OCI-LY1 (cell line): ENCODE measurements around the gene POLRMT.
"Not testable (repeated sequence)": the region's sequence is repeated elsewhere in the genome, so short reads cannot be mapped to it uniquely, and the experiment has no call there.

Experiments
- H2AFZ ChIP-seq: fragments of 200-600 bp; sonication (generic), shearing (Covaris generic); 2 replicates; pipeline ENCODE4 v1.6.0; 2014; ENCODE audit warnings: antibody characterized with exemption, mild to moderate bottlenecking, low read length
- H3F3A ChIP-seq: fragments of 200-600 bp; sonication (generic), shearing (Covaris generic); 2 replicates; pipeline ENCODE4 v1.6.0; 2014; ENCODE audit warnings: mild to moderate bottlenecking, antibody characterized with exemption, low read length, moderate library complexity; ENCODE audit not compliant: insufficient read depth
- H3K27ac ChIP-seq: fragments of 200-600 bp; sonication (generic); 2 replicates; pipeline ENCODE4 v1.5.1; 2014; ENCODE audit warnings: low read length, mixed run types, mild to moderate bottlenecking, low read depth; ENCODE audit not compliant: poor library complexity, severe bottlenecking
- H3K27me3 ChIP-seq: fragments of 200-600 bp; sonication (generic); 2 replicates; pipeline ENCODE4 v1.6.0; 2014; ENCODE audit warnings: antibody characterized with exemption, mild to moderate bottlenecking, low read length, moderate library complexity; ENCODE audit not compliant: insufficient read depth
- H3K36me3 ChIP-seq: fragments of 200-600 bp; sonication (generic); 2 replicates; pipeline ENCODE4 v1.6.1; 2014; ENCODE audit warnings: mild to moderate bottlenecking, antibody characterized with exemption, low read length, moderate library complexity, mixed read lengths; ENCODE audit not compliant: insufficient read depth
- H3K4me1 ChIP-seq: fragments of 200-600 bp; sonication (generic); 2 replicates; pipeline ENCODE4 v1.5.1; 2014; ENCODE audit warnings: mild to moderate bottlenecking, low read length, moderate library complexity; ENCODE audit not compliant: insufficient read depth, severe bottlenecking
- H3K4me2 ChIP-seq: fragments of 200-600 bp; sonication (generic), shearing (Covaris generic); 2 replicates; pipeline ENCODE4 v1.6.1; 2014; ENCODE audit warnings: low read length
- H3K4me3 ChIP-seq: fragments of 200-600 bp; sonication (generic); 2 replicates; pipeline ENCODE4 v1.5.1; 2014; ENCODE audit warnings: low read length, low read depth, mild to moderate bottlenecking, mixed read lengths; ENCODE audit not compliant: poor library complexity, severe bottlenecking
- H3K79me2 ChIP-seq: fragments of 200-600 bp; shearing (Covaris generic); 2 replicates; pipeline ENCODE4 v1.6.1; 2016; ENCODE audit warnings: mixed run types, low read length, mixed read lengths; ENCODE audit not compliant: insufficient read depth
- H3K9ac ChIP-seq: fragments of 200-600 bp; sonication (generic), shearing (Covaris generic); 2 replicates; pipeline ENCODE4 v1.6.1; 2014; ENCODE audit warnings: mild to moderate bottlenecking, low read length, mixed read lengths
- H3K9me2 ChIP-seq: fragments of 200-600 bp; sonication (generic), shearing (Covaris generic); 2 replicates; pipeline ENCODE4 v1.6.1; 2014; ENCODE audit warnings: low read depth, mild to moderate bottlenecking, low read length, mixed read lengths
- H3K9me3 ChIP-seq: fragments of 200-600 bp; shearing (Covaris generic); 2 replicates; pipeline ENCODE4 v1.6.1; 2014; ENCODE audit warnings: low read length, mixed read lengths
- H4K20me1 ChIP-seq: fragments of 200-600 bp; sonication (generic), shearing (Covaris generic); 2 replicates; pipeline ENCODE4 v1.6.0; 2016; ENCODE audit warnings: mild to moderate bottlenecking, low read length; ENCODE audit not compliant: insufficient read depth
- EZH2 ChIP-seq: fragments of 200-600 bp; sonication (generic), shearing (Covaris generic); IDR thresholded peaks from 2 replicates; pipeline ENCODE4 v1.8.0; 2017; ENCODE audit warnings: borderline replicate concordance, mixed run types, mild to moderate bottlenecking, antibody characterized with exemption, low read length, moderate library complexity, mixed read lengths
- TF ChIP-seq, protein P1 (sequence below): fragments of 200-600 bp; sonication (generic), shearing (Covaris generic); IDR thresholded peaks from 2 replicates; pipeline ENCODE4 v1.5.1; 2017; ENCODE audit warnings: mild to moderate bottlenecking, antibody characterized with exemption, low read length, moderate library complexity, mixed read lengths

Gene POLRMT

DNA sequence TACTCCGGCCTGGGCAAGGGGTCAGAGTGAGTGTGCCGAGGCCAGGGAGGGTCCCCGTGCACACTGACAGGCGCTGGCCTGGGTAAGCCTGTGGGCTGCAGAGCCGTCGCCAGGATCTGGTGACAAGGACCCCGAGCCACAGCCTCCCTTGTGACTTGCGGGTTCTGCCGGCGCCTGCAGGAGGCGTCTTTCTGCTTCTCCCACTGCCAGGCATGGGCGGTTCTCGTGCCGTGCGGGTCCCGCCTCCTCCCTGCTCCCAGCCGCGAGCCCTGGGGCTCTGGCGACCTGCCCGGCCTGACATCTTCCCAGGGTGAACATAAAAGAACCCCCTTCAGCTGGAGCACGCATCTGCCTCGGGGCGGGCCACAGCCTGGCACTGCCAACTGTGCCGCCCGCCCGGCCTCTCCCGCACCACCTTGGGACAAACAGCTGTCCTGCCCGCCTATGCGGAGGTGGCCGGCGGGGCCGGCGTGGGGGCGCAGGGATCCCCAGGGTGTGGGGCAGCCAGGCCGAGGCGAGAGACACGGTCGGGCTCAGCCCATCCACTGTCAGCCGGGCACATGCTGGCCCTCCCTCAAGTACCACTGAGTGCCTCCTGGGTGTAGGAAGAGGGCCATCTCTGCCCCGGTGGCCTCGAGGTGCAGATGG lies 45.1 kb downstream of the POLRMT start:
- H3K4me3 ChIP-seq, result no peak overlapping the region
- TF ChIP-seq, protein P1, sequence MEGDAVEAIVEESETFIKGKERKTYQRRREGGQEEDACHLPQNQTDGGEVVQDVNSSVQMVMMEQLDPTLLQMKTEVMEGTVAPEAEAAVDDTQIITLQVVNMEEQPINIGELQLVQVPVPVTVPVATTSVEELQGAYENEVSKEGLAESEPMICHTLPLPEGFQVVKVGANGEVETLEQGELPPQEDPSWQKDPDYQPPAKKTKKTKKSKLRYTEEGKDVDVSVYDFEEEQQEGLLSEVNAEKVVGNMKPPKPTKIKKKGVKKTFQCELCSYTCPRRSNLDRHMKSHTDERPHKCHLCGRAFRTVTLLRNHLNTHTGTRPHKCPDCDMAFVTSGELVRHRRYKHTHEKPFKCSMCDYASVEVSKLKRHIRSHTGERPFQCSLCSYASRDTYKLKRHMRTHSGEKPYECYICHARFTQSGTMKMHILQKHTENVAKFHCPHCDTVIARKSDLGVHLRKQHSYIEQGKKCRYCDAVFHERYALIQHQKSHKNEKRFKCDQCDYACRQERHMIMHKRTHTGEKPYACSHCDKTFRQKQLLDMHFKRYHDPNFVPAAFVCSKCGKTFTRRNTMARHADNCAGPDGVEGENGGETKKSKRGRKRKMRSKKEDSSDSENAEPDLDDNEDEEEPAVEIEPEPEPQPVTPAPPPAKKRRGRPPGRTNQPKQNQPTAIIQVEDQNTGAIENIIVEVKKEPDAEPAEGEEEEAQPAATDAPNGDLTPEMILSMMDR, result peak; percentile 50
- TF ChIP-seq EZH2, result no peak
- H3K27ac ChIP-seq, result no peak overlapping the region
- H3K4me2 ChIP-seq, result no peak overlapping the region
- H3K9me2 ChIP-seq, result no peaks in the 10 kb centered on the region
- H2AFZ ChIP-seq, result no peak overlapping the region
- peaks cover 4% of the 10 kb centered on the region for H3K36me3 ChIP-seq
- no peaks in the 10 kb centered on the region for H3K9me3 ChIP-seq
- no peaks in the 10 kb centered on the region for H3K79me2 ChIP-seq
- no peaks in the 10 kb centered on the region for H3F3A ChIP-seq
- H3K27me3 ChIP-seq, result peaks cover 4% of the 10 kb centered on the region; the same call in 1 of the 2 replicates
- H3K4me1 ChIP-seq, result no peaks in the 10 kb centered on the region
- H4K20me1 ChIP-seq, result no peaks in the 10 kb centered on the region
- H3K9ac ChIP-seq, result no peak overlapping the region

DNA sequence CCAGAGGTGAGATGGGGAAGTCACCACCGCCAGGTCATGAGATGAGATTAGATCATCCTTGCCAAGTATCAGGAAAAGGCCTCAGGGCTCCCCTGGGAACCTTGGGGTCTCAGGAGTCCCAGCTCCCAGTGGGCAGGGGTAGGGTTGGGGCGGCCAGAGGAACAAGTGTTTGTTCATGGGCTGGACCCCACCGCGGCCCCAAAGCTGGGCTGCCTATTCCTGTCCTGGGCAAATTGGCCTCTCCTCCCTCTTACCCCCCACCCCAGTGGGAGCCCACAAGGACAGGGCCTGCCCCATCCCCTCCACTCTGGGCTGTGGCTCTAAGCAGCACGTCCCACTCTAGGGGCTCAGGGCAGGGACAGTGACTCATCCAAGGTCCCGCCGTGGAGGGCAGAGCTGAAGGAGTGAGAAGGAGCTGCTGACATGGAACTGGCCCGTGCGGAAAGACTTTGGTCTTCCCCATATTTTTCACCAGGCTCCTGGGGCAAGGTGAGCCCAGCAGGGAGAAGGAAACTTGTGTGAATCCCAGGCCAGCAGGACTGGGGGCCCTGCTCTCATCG lies 47.7 kb downstream of the POLRMT start:
- no peaks in the 10 kb centered on the region for H3K9me2 ChIP-seq

DNA sequence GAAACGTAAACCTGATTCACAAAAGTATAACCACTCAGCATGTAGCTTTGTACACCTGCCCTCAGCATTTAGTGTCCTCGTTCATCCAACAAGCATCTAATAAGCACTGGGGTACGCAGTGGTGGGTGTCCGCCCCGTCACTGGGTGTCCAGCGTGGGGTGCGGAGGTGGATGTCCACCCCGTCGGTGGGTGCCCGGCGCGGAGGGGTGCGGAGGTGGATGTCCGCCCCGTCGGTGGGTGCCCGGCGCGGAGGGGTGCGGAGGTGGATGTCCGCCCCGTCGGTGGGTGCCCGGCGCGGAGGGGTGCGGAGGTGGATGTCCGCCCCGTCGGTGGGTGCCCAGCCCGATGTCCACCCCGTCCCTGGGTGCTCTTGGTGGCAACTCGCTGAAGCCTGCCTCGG lies 48.2 kb downstream of the POLRMT start:
- H3K27ac ChIP-seq, H3K27me3 ChIP-seq, H3K79me2 ChIP-seq, H3K9ac ChIP-seq, H3K9me3 ChIP-seq, H3F3A ChIP-seq, H3K9me2 ChIP-seq, H3K4me1 ChIP-seq, H2AFZ ChIP-seq, H4K20me1 ChIP-seq, H3K4me2 ChIP-seq, H3K4me3 ChIP-seq: not testable (repeated sequence)
- peaks cover 27% of the 10 kb centered on the region for H3K36me3 ChIP-seq

More for the DNA sequence above, 47.7 kb downstream of the POLRMT start:
- no peaks in the 10 kb centered on the region for H3K4me1 ChIP-seq
- H3K27me3 ChIP-seq, result no peaks in the 10 kb centered on the region; the same call in 1 of the 2 replicates
- H3F3A ChIP-seq, result no peaks in the 10 kb centered on the region
- no peak overlapping the region for H2AFZ ChIP-seq
- H3K36me3 ChIP-seq, result peaks cover 22% of the 10 kb centered on the region
- TF ChIP-seq, protein P1, result no peak
- no peak for TF ChIP-seq EZH2
- no peak overlapping the region for H3K27ac ChIP-seq
- H3K79me2 ChIP-seq, result no peaks in the 10 kb centered on the region
- no peaks in the 10 kb centered on the region for H4K20me1 ChIP-seq
- H3K9me3 ChIP-seq, result no peaks in the 10 kb centered on the region
- no peak overlapping the region for H3K9ac ChIP-seq
- H3K4me3 ChIP-seq, result no peak overlapping the region
- H3K4me2 ChIP-seq, result no peak overlapping the region
